Measurements from ENCODE around the gene TMEM202.
"Not testable (repeated sequence)": the region's sequence is repeated elsewhere in the genome, so short reads cannot be mapped to it uniquely, and the experiment has no call there.

The TMEM202 gene

GRCh38 chr15:72379856-72380430 is 18.2 kb upstream of the TMEM202 start:
- H3K36me3 Mint-ChIP-seq (ENCODE audit: low read depth) = peaks cover 8% of the 10 kb centered on the region
- no peak overlapping the region for H3K4me3 Mint-ChIP-seq
- no peak for DNase-seq
- ATAC-seq = no peak
- H3K9me3 Mint-ChIP-seq = no peaks in the 10 kb centered on the region
- H3K27ac Mint-ChIP-seq = no peak overlapping the region
- H3K27me3 Mint-ChIP-seq = peaks cover 5% of the 10 kb centered on the region
- H3K4me1 Mint-ChIP-seq = peaks cover 19% of the 10 kb centered on the region

GRCh38 chr15:72380743-72381142 is 17.4 kb upstream of the TMEM202 start:
- Mint-ChIP-seq H3K36me3 (ENCODE audit: low read depth) (peaks cover 5% of the 10 kb centered on the region), H3K4me1 (peaks cover 11% of the 10 kb centered on the region), H3K27me3 (peaks cover 5% of the 10 kb centered on the region), H3K27ac (no peak overlapping the region), H3K9me3 (no peaks in the 10 kb centered on the region), H3K4me3 (no peak overlapping the region)
- no peak for ATAC-seq
- DNase-seq = no peak

GRCh38 chr15:72382146-72382545 is 16.0 kb upstream of the TMEM202 start:
- Mint-ChIP-seq H3K9me3 (no peaks in the 10 kb centered on the region), H3K36me3 (ENCODE audit: low read depth) (no peaks in the 10 kb centered on the region), H3K27ac (no peak overlapping the region), H3K4me1 (no peaks in the 10 kb centered on the region), H3K4me3 (no peak overlapping the region), H3K27me3 (peaks cover 2% of the 10 kb centered on the region)
- DNase-seq (no peak), ATAC-seq (no peak)

GRCh38 chr15:72387741-72388140 is 10.4 kb upstream of the TMEM202 start:
- Mint-ChIP-seq H3K36me3 (ENCODE audit: low read depth) (no peaks in the 10 kb centered on the region), H3K4me3 (no peak overlapping the region), H3K27me3 (peaks cover 6% of the 10 kb centered on the region), H3K9me3 (no peaks in the 10 kb centered on the region), H3K4me1 (no peaks in the 10 kb centered on the region), H3K27ac (no peak overlapping the region)
- no peak for DNase-seq
- no peak for ATAC-seq

- H3K36me3 Mint-ChIP-seq (ENCODE audit: low read depth) = no peaks in the 10 kb centered on the region
- DNase-seq (no peak), ATAC-seq (no peak)
- no peaks in the 10 kb centered on the region for H3K4me1 Mint-ChIP-seq
- no peak overlapping the region for H3K4me3 Mint-ChIP-seq
- H3K9me3 Mint-ChIP-seq = no peaks in the 10 kb centered on the region
- no peak overlapping the region for H3K27ac Mint-ChIP-seq
- peaks cover 6% of the 10 kb centered on the region for H3K27me3 Mint-ChIP-seq
Measured at GRCh38 chr15:72389231-72389630, 8.9 kb upstream of the TMEM202 start.

- not testable (repeated sequence) for DNase-seq; H3K4me1 Mint-ChIP-seq; H3K27ac Mint-ChIP-seq; H3K36me3 Mint-ChIP-seq (ENCODE audit: low read depth); ATAC-seq; H3K9me3 Mint-ChIP-seq; H3K4me3 Mint-ChIP-seq; H3K27me3 Mint-ChIP-seq
Measured at GRCh38 chr15:72396331-72396730, 1.8 kb upstream of the TMEM202 start.

- Mint-ChIP-seq H3K27ac (no peak overlapping the region), H3K4me3 (no peak overlapping the region), H3K4me1 (no peaks in the 10 kb centered on the region), H3K27me3 (peaks cover 15% of the 10 kb centered on the region), H3K36me3 (ENCODE audit: low read depth) (no peaks in the 10 kb centered on the region), H3K9me3 (no peaks in the 10 kb centered on the region)
- ATAC-seq (no peak), DNase-seq (no peak)
Measured at GRCh38 chr15:72398648-72399047, 543 bp downstream of the TMEM202 start.

GRCh38 chr15:72402726-72403125 is 4.6 kb downstream of the TMEM202 start:
- no peaks in the 10 kb centered on the region for H3K4me1 Mint-ChIP-seq
- no peak overlapping the region for H3K4me3 Mint-ChIP-seq
- no peak for ATAC-seq
- H3K27ac Mint-ChIP-seq = no peak overlapping the region
- no peaks in the 10 kb centered on the region for H3K36me3 Mint-ChIP-seq (ENCODE audit: low read depth)
- H3K27me3 Mint-ChIP-seq = peaks cover 23% of the 10 kb centered on the region
- DNase-seq = no peak
- H3K9me3 Mint-ChIP-seq = no peaks in the 10 kb centered on the region

- H3K27ac Mint-ChIP-seq = no peak overlapping the region
- H3K4me3 Mint-ChIP-seq = no peak overlapping the region
- ATAC-seq (no peak), DNase-seq (no peak)
- H3K27me3 Mint-ChIP-seq = peaks cover 20% of the 10 kb centered on the region
- H3K36me3 Mint-ChIP-seq (ENCODE audit: low read depth) = no peaks in the 10 kb centered on the region
- H3K4me1 Mint-ChIP-seq = no peaks in the 10 kb centered on the region
- H3K9me3 Mint-ChIP-seq = no peaks in the 10 kb centered on the region
Measured at GRCh38 chr15:72404356-72404755, 6.3 kb downstream of the TMEM202 start.

- peaks cover 22% of the 10 kb centered on the region for H3K27me3 Mint-ChIP-seq
- ATAC-seq = no peak
Measured at GRCh38 chr15:72404841-72405240, 6.7 kb downstream of the TMEM202 start.

GRCh38 chr15:72406936-72407335 is 8.8 kb downstream of the TMEM202 start:
- no peaks in the 10 kb centered on the region for H3K9me3 Mint-ChIP-seq
- H3K4me1 Mint-ChIP-seq = no peaks in the 10 kb centered on the region
- DNase-seq = no peak
- H3K36me3 Mint-ChIP-seq (ENCODE audit: low read depth) = no peaks in the 10 kb centered on the region
- no peak overlapping the region for H3K4me3 Mint-ChIP-seq
- no peak overlapping the region for H3K27ac Mint-ChIP-seq
- ATAC-seq = no peak
- peaks cover 24% of the 10 kb centered on the region for H3K27me3 Mint-ChIP-seq

More at GRCh38 chr15:72404841-72405240, 6.7 kb downstream of the TMEM202 start:
- H3K4me1 Mint-ChIP-seq = no peaks in the 10 kb centered on the region
- H3K27ac Mint-ChIP-seq = no peak overlapping the region
- no peak for DNase-seq
- H3K4me3 Mint-ChIP-seq = no peak overlapping the region
- no peaks in the 10 kb centered on the region for H3K36me3 Mint-ChIP-seq (ENCODE audit: low read depth)
- no peaks in the 10 kb centered on the region for H3K9me3 Mint-ChIP-seq

GRCh38 chr15:72411111-72411510 is 13.0 kb downstream of the TMEM202 start:
- Mint-ChIP-seq H3K27me3 (peaks cover 14% of the 10 kb centered on the region), H3K4me1 (no peaks in the 10 kb centered on the region), H3K4me3 (no peak overlapping the region), H3K36me3 (ENCODE audit: low read depth) (no peaks in the 10 kb centered on the region), H3K9me3 (no peaks in the 10 kb centered on the region), H3K27ac (no peak overlapping the region)
- DNase-seq (no peak), ATAC-seq (no peak)

- no peak overlapping the region for H3K4me3 Mint-ChIP-seq
- H3K9me3 Mint-ChIP-seq = no peaks in the 10 kb centered on the region
- DNase-seq = no peak
- ATAC-seq = no peak
- H3K4me1 Mint-ChIP-seq = no peaks in the 10 kb centered on the region
- H3K27ac Mint-ChIP-seq = no peak overlapping the region
- H3K36me3 Mint-ChIP-seq (ENCODE audit: low read depth) = no peaks in the 10 kb centered on the region
- H3K27me3 Mint-ChIP-seq = peaks cover 11% of the 10 kb centered on the region
Measured at GRCh38 chr15:72411544-72411943, 13.4 kb downstream of the TMEM202 start.

GRCh38 chr15:72413337-72413736 is 15.2 kb downstream of the TMEM202 start:
- not testable (repeated sequence) for ATAC-seq; H3K4me1 Mint-ChIP-seq; H3K9me3 Mint-ChIP-seq; H3K36me3 Mint-ChIP-seq (ENCODE audit: low read depth); H3K4me3 Mint-ChIP-seq; H3K27me3 Mint-ChIP-seq; DNase-seq; H3K27ac Mint-ChIP-seq

- no peaks in the 10 kb centered on the region for H3K9me3 Mint-ChIP-seq
- no peak for ATAC-seq
- H3K4me3 Mint-ChIP-seq = no peak overlapping the region
- DNase-seq = no peak
- no peaks in the 10 kb centered on the region for H3K36me3 Mint-ChIP-seq (ENCODE audit: low read depth)
- peaks cover 7% of the 10 kb centered on the region for H3K27me3 Mint-ChIP-seq
- H3K27ac Mint-ChIP-seq = no peak overlapping the region
- no peaks in the 10 kb centered on the region for H3K4me1 Mint-ChIP-seq
Measured at GRCh38 chr15:72415304-72415703, 17.2 kb downstream of the TMEM202 start.

GRCh38 chr15:72419768-72420167 is 21.7 kb downstream of the TMEM202 start:
- not testable (repeated sequence) for H3K36me3 Mint-ChIP-seq (ENCODE audit: low read depth); ATAC-seq; H3K9me3 Mint-ChIP-seq; H3K27ac Mint-ChIP-seq; H3K27me3 Mint-ChIP-seq; H3K4me1 Mint-ChIP-seq; DNase-seq; H3K4me3 Mint-ChIP-seq

Measured in activated naive CD8-positive, alpha-beta T cell treated with anti-CD3 and anti-CD28 coated beads, Interleukin-2, amount 50 U/mL, for 24 hours (primary cell).